IMR-90 (cell line): ENCODE data around the gene ANKFY1. TPM values are rescaled to one million over a fixed set of nuclear protein-coding genes. Genes with fewer than 3 reads are reported as not detected.
A peak's percentile ranks its signal among the peaks of the same experiment; 100 is the strongest.

Experiments
- ATAC-seq: fragments of 200-7000 bp; cut with Tn5 transposase; 2 replicates; pipeline ENCODE4 v1.9.1; 2020; ENCODE audit warnings: low read depth, mild to moderate bottlenecking, moderate library complexity
- BruUV-seq: library from RNA; stranded (reverse); fragments of 400-500 nt; replicated peaks from 2 replicates; lab custom pipeline; 2021; lab: Mats Ljungman, UMichigan
- CTCF ChIA-PET: fragments of 300-600 bp; formaldehyde crosslinking; extraction: SDS; loops from one replicate; lab custom pipeline; 2021; ENCODE audit warnings: antibody characterized with exemption; lab: Yijun Ruan, JAX
- POLR2A ChIA-PET: fragments of 300-600 bp; sonication (Branson Sonifier 250); formaldehyde crosslinking; loops from one replicate; lab custom pipeline; 2022; ENCODE audit warnings: antibody characterized with exemption; ENCODE audit not compliant: unreplicated experiment; lab: Charles Lee
- DNase-seq: peaks from one replicate; pipeline ENCODE4 v3.0.0; 2013
- H2AFZ ChIP-seq: replicated peaks from 2 replicates; pipeline ENCODE3; 2013; ENCODE audit warnings: low read length, mild to moderate bottlenecking; ENCODE audit not compliant: poor library complexity
- H2AK5ac ChIP-seq: 2 replicates; pipeline ENCODE4 v1.6.1; 2013; ENCODE audit warnings: low read depth, low read length, inconsistent platforms
- H2AK9ac ChIP-seq: replicated peaks from 2 replicates; pipeline ENCODE3; 2013; ENCODE audit warnings: mild to moderate bottlenecking, low read depth, low read length, moderate library complexity; ENCODE audit not compliant: poor library complexity
- H2BK120ac ChIP-seq: 2 replicates; pipeline ENCODE4 v1.6.1; 2013; ENCODE audit warnings: low read depth, low read length, inconsistent platforms
- H2BK15ac ChIP-seq: 3 replicates; pipeline ENCODE4 v1.6.1; 2013; ENCODE audit warnings: low read depth, low read length, inconsistent platforms
- H2BK20ac ChIP-seq: 2 replicates; pipeline ENCODE4 v1.6.1; 2013; ENCODE audit warnings: low read depth, mild to moderate bottlenecking, inconsistent platforms, low read length, moderate library complexity
- H2BK5ac ChIP-seq: 2 replicates; pipeline ENCODE4 v1.6.1; 2013; ENCODE audit warnings: mild to moderate bottlenecking, low read depth, low read length, inconsistent platforms; ENCODE audit not compliant: poor library complexity, severe bottlenecking
- H3K14ac ChIP-seq: replicated peaks from 2 replicates; pipeline ENCODE4 v1.6.1; 2013; ENCODE audit warnings: low read depth, low read length, inconsistent platforms
- H3K18ac ChIP-seq: 2 replicates; pipeline ENCODE4 v1.6.1; 2013; ENCODE audit warnings: low read depth, low read length, control low read depth
- H3K23ac ChIP-seq: 2 replicates; pipeline ENCODE4 v1.6.1; 2013; ENCODE audit warnings: low read depth, low read length, inconsistent platforms
- H3K27ac ChIP-seq: 2 replicates; pipeline ENCODE4 v1.5.1; 2013; ENCODE audit warnings: mild to moderate bottlenecking, control low read depth, low read length; ENCODE audit not compliant: insufficient read depth
- H3K27me3 ChIP-seq: 2 replicates; pipeline ENCODE4 v1.6.1; 2013; ENCODE audit warnings: low read length; ENCODE audit not compliant: control insufficient read depth, insufficient read depth
- H3K36me3 ChIP-seq: 2 replicates; pipeline ENCODE4 v1.6.1; 2013; ENCODE audit warnings: low read length, mixed read lengths; ENCODE audit not compliant: control insufficient read depth, insufficient read depth
- H3K4ac ChIP-seq: 2 replicates; pipeline ENCODE4 v1.6.1; 2013; ENCODE audit warnings: low read depth, low read length, inconsistent platforms
- H3K4me1 ChIP-seq: 2 replicates; pipeline ENCODE4 v1.6.1; 2013; ENCODE audit warnings: low read length, mixed read lengths; ENCODE audit not compliant: control insufficient read depth, insufficient read depth
- H3K4me2 ChIP-seq: 2 replicates; pipeline ENCODE4 v1.6.1; 2013; ENCODE audit warnings: low read depth, mild to moderate bottlenecking, control low read depth, low read length, moderate library complexity
- H3K4me3 ChIP-seq: 2 replicates; pipeline ENCODE4 v1.5.1; 2013; ENCODE audit warnings: low read depth, mild to moderate bottlenecking, control low read depth, low read length, moderate library complexity; ENCODE audit not compliant: insufficient read depth
- H3K56ac ChIP-seq: 2 replicates; pipeline ENCODE4 v1.6.1; 2013; ENCODE audit warnings: low read length, inconsistent platforms; ENCODE audit not compliant: insufficient read depth; ENCODE audit errors: extremely low read depth
- H3K79me1 ChIP-seq, 2 experiments: 2 replicates each; pipeline ENCODE4 v1.6.1; 2013; ENCODE audit warnings: low read length in 2 of 2, inconsistent platforms in 1 of 2, low read depth in 1 of 2
- H3K9ac ChIP-seq: 2 replicates; pipeline ENCODE4 v1.6.1; 2013; ENCODE audit warnings: low read depth, low read length, control low read depth
- H3K9me1 ChIP-seq: 2 replicates; pipeline ENCODE4 v1.6.1; 2013; ENCODE audit warnings: low read length, inconsistent platforms; ENCODE audit not compliant: insufficient read depth
- H3K9me3 ChIP-seq: 2 replicates; pipeline ENCODE4 v1.6.1; 2013; ENCODE audit warnings: low read length; ENCODE audit not compliant: control insufficient read depth, insufficient read depth
- H4K20me1 ChIP-seq: 2 replicates; pipeline ENCODE4 v1.6.1; 2013; ENCODE audit warnings: low read length, inconsistent platforms; ENCODE audit not compliant: insufficient read depth
- H4K5ac ChIP-seq: 2 replicates; pipeline ENCODE4 v1.6.1; 2013; ENCODE audit warnings: mild to moderate bottlenecking, low read depth, low read length, control low read depth
- H4K8ac ChIP-seq, 2 experiments: 2 replicates each; pipeline ENCODE4 v1.6.1; 2013; ENCODE audit warnings: low read depth in 2 of 2, low read length in 2 of 2, control low read depth in 1 of 2, inconsistent platforms in 1 of 2
- H4K91ac ChIP-seq: 2 replicates; pipeline ENCODE4 v1.6.1; 2013; ENCODE audit warnings: low read depth, low read length, inconsistent platforms; ENCODE audit not compliant: insufficient read depth
- BHLHE40 ChIP-seq: fragments of 150-350 bp; IDR thresholded peaks from 2 replicates; pipeline ENCODE4 v1.6.1; 2016; ENCODE audit warnings: mild to moderate bottlenecking, low read depth, low read length
- CHD1 ChIP-seq: IDR thresholded peaks from 2 replicates; pipeline ENCODE4 v1.6.1; 2012; ENCODE audit warnings: low read depth, low read length, improper control_type of control experiment
- CTCF ChIP-seq: conservative IDR thresholded peaks from 2 replicates; pipeline ENCODE4 v1.5.1; 2012; ENCODE audit warnings: mild to moderate bottlenecking, low read depth, low read length, improper control_type of control experiment
- ELK1 ChIP-seq: fragments of 150-350 bp; IDR thresholded peaks from 2 replicates; pipeline ENCODE4 v1.6.1; 2016; ENCODE audit warnings: low read depth, mild to moderate bottlenecking, low read length, moderate library complexity, borderline replicate concordance
- FOS ChIP-seq: fragments of 150-350 bp; IDR thresholded peaks from 2 replicates; pipeline ENCODE4 v1.6.1; 2016; ENCODE audit warnings: low read depth, low read length
- NFE2L2 ChIP-seq: fragments of 150-350 bp; IDR thresholded peaks from 2 replicates; pipeline ENCODE4 v1.6.1; 2016; ENCODE audit warnings: low read depth, mild to moderate bottlenecking, low read length
- POLR2A ChIP-seq: IDR thresholded peaks from 2 replicates; pipeline ENCODE4 v1.6.1; 2012; ENCODE audit warnings: mild to moderate bottlenecking, low read depth, low read length
- RAD21 ChIP-seq: IDR thresholded peaks from 2 replicates; pipeline ENCODE4 v1.6.1; 2012; ENCODE audit warnings: low read length, improper control_type of control experiment
- RCOR1 ChIP-seq: IDR thresholded peaks from 2 replicates; pipeline ENCODE4 v1.6.1; 2012; ENCODE audit warnings: mild to moderate bottlenecking, low read length, improper control_type of control experiment; ENCODE audit not compliant: insufficient replicate concordance
- RFX5 ChIP-seq: IDR thresholded peaks from 2 replicates; pipeline ENCODE4 v1.8.0; 2012; ENCODE audit warnings: low read depth, mild to moderate bottlenecking, low read length, moderate library complexity
- SMC3 ChIP-seq: fragments of 150-350 bp; IDR thresholded peaks from 2 replicates; pipeline ENCODE4 v1.6.1; 2016; ENCODE audit warnings: low read depth, mild to moderate bottlenecking, antibody characterized with exemption, low read length, moderate library complexity
- WGBS, 2 experiments: methylation state at CpG; one replicate each; pipeline versions ENCODE4 v1.1.5 to v1.1.7; 2013; ENCODE audit warnings: missing lambda C conversion rate in 2 of 2; ENCODE audit not compliant: insufficient read length in 1 of 2; ENCODE audit errors: extremely low coverage in 2 of 2; 5-methylcytosine and 5-hydroxymethylcytosine counted together
- dilution Hi-C: fragments of 300-500 bp; cut with HindIII; formaldehyde crosslinking; loops from one replicate; pipeline ENCODE4 v1.14.3; 2018; ENCODE audit warnings: low sequenced_read_pairs; ENCODE audit not compliant: unreplicated experiment
- in situ Hi-C: fragments of 300-500 bp; cut with MboI; formaldehyde crosslinking; loops from 3 replicates; pipeline ENCODE4 v1.14.3; 2019; ENCODE audit warnings: low sequenced_read_pairs, inconsistent platforms, mixed read lengths
- intact Hi-C: fragments of 100-400 bp; cut with micrococcal nuclease; formaldehyde crosslinking; loops from 2 replicates; pipeline ENCODE4 v1.10.0; 2022
- polyA plus RNA-seq, 3 experiments: library from polyadenylated mRNA; depleted of rRNA; stranded (reverse); fragments of >200 nt; gene quantifications; 2 replicates each; pipeline ENCODE4 v1.2.3, GENCODE V29; 2012; ENCODE audit warnings: low replicate concordance in 1 of 3
- total RNA-seq: library from RNA; depleted of rRNA; stranded (reverse); fragments of >200 nt; gene quantifications from 2 replicates; pipeline ENCODE4 v1.2.3, GENCODE V29; 2012
- TF ChIP-seq, protein P1 (sequence below): fragments of 150-350 bp; IDR thresholded peaks from 2 replicates; pipeline ENCODE4 v1.6.1; 2017; ENCODE audit warnings: mild to moderate bottlenecking, antibody characterized with exemption, low read length, low read depth

ANKFY1 gene
- total and polyA plus RNA-seq, 2 of the 4 experiments (the other 2 are of a cell fraction): 32.3 to 48.9 TPM

- TF ChIP-seq POLR2A (no peak), RAD21 (no peak)
Measured at GRCh38 chr17:4162775-4163466, 100.9 kb downstream of the ANKFY1 start (continued).

DNA sequence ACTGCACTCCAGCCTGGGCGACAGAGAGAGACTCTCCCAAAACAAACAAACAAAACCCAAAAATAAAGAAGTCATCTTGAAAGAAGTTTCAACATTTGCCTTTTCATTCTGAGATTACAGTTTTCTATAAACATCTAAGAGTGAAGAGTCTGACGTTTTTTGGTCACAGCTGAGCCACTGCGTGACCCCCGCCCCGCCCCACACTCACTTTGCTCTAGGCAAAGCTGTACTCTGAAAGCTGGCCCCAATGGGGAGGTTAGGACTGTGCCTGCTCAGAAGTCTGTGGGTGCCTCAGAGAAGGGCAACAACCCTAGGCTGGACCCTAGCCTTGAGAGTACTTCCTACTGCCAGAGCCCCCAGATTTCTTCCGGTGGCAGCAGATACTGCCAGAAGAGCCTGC, 101.5 kb downstream of the ANKFY1 start:
- Histone ChIP-seq H3K56ac (no peak overlapping the region), H3K27me3 (no peaks in the 10 kb centered on the region), H3K9me1 (peaks cover 33% of the 10 kb centered on the region), H4K20me1 (peaks cover 5% of the 10 kb centered on the region), H2BK20ac (0 out of 2 replicates have a peak overlapping the region, but pooled peaks have one; percentile 61), H3K18ac (peak overlapping the region; percentile 22), H2BK15ac (no peak overlapping the region), H3K27ac (no peak overlapping the region), H2BK5ac (peak overlapping the region; percentile 65), H4K91ac (peak overlapping the region; percentile 13; the same call in 1 of the 2 replicates), H3K9me3 (no peaks in the 10 kb centered on the region), H3K4me3 (no peak overlapping the region), H2AFZ (no peak overlapping the region), H3K36me3 (peaks cover 20% of the 10 kb centered on the region), H2AK5ac (peak overlapping the region; percentile 91; the same call in 1 of the 2 replicates), H2BK120ac (peak overlapping the region; percentile 85), H3K4ac (peak overlapping the region; percentile 96), H3K4me2 (no peak overlapping the region), H3K14ac (peak overlapping the region; percentile 60; the same call in 1 of the 2 replicates), H3K23ac (no peak overlapping the region; the same call in 1 of the 2 replicates), H3K9ac (no peak overlapping the region), H3K79me1 (peaks cover 0 to 13% of the 10 kb centered on the region in 2 experiments; a peak in 1 of 4 replicates), H4K8ac (peak overlapping the region in 1 of 2 experiments; percentile 87; a peak in 2 of 4 replicates), H4K5ac (no peak overlapping the region; the same call in 1 of the 2 replicates), H2AK9ac (no peak overlapping the region), H3K4me1 (peaks cover 17% of the 10 kb centered on the region)
- in situ Hi-C loops: no loop called here
- WGBS, 2 experiments: 63% methylated on average over 2 of the region's 6 CpGs; no CpG with 5 or more reads in 1 of the 2 experiments
- ChIA-PET POLR2A (interaction anchor here (0.5 kb wide), 1 partner anchor 31 kb away, joined by 7 read pairs; no protein-coding TSS in a partner anchor), CTCF (interaction anchor here (2.2 kb wide), 1 partner anchor 38 kb away, joined by 5 read pairs; no protein-coding TSS in a partner anchor)
- intact Hi-C loops: no loop called here
- BruUV-seq: no TSS peak
- ATAC-seq: 0 out of 2 replicates have a peak, but pooled peaks have one; percentile 2
- no peak for DNase-seq
- dilution Hi-C loops: no loop called here
- no peak for TF ChIP-seq RCOR1
- TF ChIP-seq ELK1: no peak
- no peak for TF ChIP-seq FOS
- no peak for TF ChIP-seq NFE2L2
- no peak for TF ChIP-seq POLR2A
- TF ChIP-seq BHLHE40: no peak
- no peak for TF ChIP-seq RFX5
- TF ChIP-seq CHD1: no peak
- TF ChIP-seq, protein P1, sequence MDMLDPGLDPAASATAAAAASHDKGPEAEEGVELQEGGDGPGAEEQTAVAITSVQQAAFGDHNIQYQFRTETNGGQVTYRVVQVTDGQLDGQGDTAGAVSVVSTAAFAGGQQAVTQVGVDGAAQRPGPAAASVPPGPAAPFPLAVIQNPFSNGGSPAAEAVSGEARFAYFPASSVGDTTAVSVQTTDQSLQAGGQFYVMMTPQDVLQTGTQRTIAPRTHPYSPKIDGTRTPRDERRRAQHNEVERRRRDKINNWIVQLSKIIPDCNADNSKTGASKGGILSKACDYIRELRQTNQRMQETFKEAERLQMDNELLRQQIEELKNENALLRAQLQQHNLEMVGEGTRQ: no peak
- no peak for TF ChIP-seq SMC3
- TF ChIP-seq CTCF: no peak
